ENCODE measurements around the gene FNDC10.
A peak's percentile ranks its signal among the peaks of the same experiment; 100 is the strongest.
"Not testable (repeated sequence)": the region's sequence is repeated elsewhere in the genome, so short reads cannot be mapped to it uniquely, and the experiment has no call there.

Gene FNDC10

DNA sequence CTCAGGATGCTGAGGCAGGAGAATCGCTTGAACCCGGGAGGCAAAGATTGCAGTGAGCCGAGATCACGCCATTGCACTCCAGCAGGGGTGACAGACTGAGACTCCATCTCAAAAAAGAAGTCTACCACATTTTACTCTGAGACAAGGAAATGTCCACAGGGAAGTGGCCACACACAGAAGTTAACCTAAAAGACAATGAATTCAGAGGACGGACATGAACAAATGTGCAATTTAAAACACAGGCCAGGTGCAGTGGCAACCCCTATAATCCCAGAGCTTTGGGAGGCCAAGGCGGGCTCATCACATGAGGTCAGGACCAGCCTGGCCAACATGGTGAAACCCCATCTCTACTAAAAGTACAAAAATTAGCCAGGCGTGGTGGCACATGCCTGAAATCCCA is 42.2 kb downstream of the FNDC10 start:
- H3K27ac ChIP-seq (ENCODE audit: low read depth, low read length); H3K27me3 ChIP-seq (ENCODE audit: control insufficient read depth in 5 of 5, insufficient read depth in 4 of 5, low read length in 5 of 5); H3K4me3 ChIP-seq (ENCODE audit: low read depth in 1 of 5, low read length in 5 of 5); H3K9ac ChIP-seq (ENCODE audit: low read length in 5 of 5); H3K9me3 ChIP-seq (ENCODE audit: control insufficient read depth in 5 of 5, low read length in 5 of 5): not testable (repeated sequence)
- Histone ChIP-seq H3K36me3 (ENCODE audit: control insufficient read depth in 5 of 5, insufficient read depth in 5 of 5, low read length in 5 of 5) (peaks cover 0 to 29% (median 22%) of the 10 kb centered on the region in 5 donors), H3K4me1 (ENCODE audit: control insufficient read depth in 5 of 5, insufficient read depth in 5 of 5, low read length in 5 of 5) (peaks cover 0 to 11% (median 7%) of the 10 kb centered on the region in 5 donors)

DNA sequence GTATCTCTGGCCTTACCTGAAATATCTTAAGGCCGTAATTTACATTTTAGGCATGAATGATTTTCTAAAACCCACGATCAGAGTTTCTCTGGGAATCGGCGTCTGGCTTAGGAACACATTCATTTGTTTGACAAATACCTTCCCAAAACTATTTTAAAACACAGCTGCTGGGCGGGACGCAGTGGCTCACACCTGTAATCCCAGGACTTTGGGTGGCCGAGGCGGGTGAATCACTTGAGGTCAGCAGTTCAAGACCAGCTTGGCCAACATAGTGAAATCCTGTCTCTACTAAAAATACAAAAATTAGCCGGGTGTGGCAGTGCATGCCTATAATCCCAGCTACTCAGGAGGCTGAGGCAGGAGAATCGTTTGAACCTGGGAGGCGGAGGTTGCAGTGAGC is 43.0 kb downstream of the FNDC10 start:
- H3K4me3 ChIP-seq (ENCODE audit: low read depth in 1 of 5, low read length in 5 of 5); H3K27ac ChIP-seq (ENCODE audit: low read depth, low read length); H3K27me3 ChIP-seq (ENCODE audit: control insufficient read depth in 5 of 5, insufficient read depth in 4 of 5, low read length in 5 of 5); H3K9ac ChIP-seq (ENCODE audit: low read length in 5 of 5); H3K9me3 ChIP-seq (ENCODE audit: control insufficient read depth in 5 of 5, low read length in 5 of 5): not testable (repeated sequence)
- Histone ChIP-seq H3K4me1 (ENCODE audit: control insufficient read depth in 5 of 5, insufficient read depth in 5 of 5, low read length in 5 of 5) (peaks cover 0 to 18% (median 14%) of the 10 kb centered on the region in 5 donors), H3K36me3 (ENCODE audit: control insufficient read depth in 5 of 5, insufficient read depth in 5 of 5, low read length in 5 of 5) (peaks cover 0 to 22% (median 15%) of the 10 kb centered on the region in 5 donors)

- no peak overlapping the region for H3K27ac ChIP-seq (ENCODE audit: low read depth, low read length)
- no peak overlapping the region for H3K9ac ChIP-seq (ENCODE audit: low read length in 5 of 5)
- H3K4me1 ChIP-seq (ENCODE audit: control insufficient read depth in 5 of 5, insufficient read depth in 5 of 5, low read length in 5 of 5), result peaks cover 0 to 22% (median 19%) of the 10 kb centered on the region in 5 donors
- no peaks in the 10 kb centered on the region for H3K9me3 ChIP-seq (ENCODE audit: control insufficient read depth in 5 of 5, low read length in 5 of 5)
- H3K4me3 ChIP-seq (ENCODE audit: low read depth in 1 of 5, low read length in 5 of 5), result no peak overlapping the region
- no peaks in the 10 kb centered on the region for H3K27me3 ChIP-seq (ENCODE audit: control insufficient read depth in 5 of 5, insufficient read depth in 4 of 5, low read length in 5 of 5)
- peaks cover 0 to 17% (median 10%) of the 10 kb centered on the region in 5 donors for H3K36me3 ChIP-seq (ENCODE audit: control insufficient read depth in 5 of 5, insufficient read depth in 5 of 5, low read length in 5 of 5)
Observed at GRCh38 chr1:1556505-1556904, 43.4 kb downstream of the FNDC10 start.

DNA sequence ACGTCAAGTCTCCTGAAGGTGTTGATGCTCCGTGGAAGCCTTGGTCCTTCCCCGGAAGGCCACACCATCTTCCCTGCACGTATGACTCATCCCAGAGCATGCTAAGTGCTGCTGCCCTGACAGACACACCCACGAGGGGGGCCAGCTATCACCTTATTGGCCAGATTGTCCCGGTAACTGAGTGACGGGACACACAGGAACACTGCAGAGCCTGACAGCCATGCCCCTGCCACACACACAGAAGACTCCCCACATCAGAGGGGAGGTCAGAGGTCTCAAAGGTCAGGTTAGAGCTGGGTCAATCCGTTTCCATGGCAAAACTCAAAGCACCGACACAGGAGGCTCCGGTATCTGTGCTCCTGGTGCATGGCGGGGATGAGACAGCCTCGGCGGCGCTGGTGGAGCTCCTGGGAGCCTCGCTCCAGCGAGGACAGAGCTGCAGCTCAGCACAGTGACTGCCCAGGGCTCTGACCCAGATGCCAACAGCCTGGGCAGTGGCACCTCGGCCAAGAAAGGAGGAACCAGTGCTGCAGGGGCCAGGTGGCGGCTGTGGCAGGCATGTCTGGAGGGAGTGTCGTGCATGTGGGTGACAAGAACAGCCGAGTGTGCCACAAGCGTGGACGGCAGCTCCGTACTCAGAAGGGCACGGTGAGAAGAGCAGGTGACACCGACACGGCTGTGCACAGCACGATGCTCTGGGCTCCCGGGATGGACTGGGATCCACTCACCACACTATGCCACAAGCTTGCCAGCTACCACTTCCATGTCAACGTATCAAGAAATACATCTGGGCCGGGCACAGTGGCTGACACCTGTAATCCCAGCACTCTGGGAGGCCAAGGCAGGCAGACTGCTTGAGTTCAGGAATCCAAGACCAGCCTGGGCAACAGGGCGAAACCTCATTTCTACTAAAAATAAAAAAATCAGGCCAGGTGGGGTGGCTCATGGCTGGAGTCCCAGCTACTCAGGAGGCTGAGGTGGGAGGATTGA is 44.7 kb downstream of the FNDC10 start:
- H3K27ac ChIP-seq (ENCODE audit: low read depth, low read length), result no peak overlapping the region

DNA sequence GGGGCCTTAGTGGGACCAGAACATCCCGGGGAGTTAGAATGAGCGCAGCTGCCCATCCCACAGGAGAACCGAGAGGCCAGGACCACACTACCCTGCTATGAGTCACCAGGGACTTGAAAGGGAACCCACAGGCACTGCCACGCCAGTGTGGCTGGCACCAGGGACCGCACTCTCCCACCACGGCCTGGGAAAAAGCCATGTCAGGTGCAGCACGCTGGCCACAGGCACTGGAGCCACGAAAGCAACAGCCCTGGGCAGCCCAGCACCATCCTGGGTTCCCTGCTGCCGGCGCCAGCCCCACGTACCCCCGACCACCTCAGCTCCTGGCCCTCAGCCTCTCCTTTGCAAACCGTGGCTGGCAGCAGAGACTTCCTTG is 45.4 kb downstream of the FNDC10 start:
- Histone ChIP-seq H3K4me1 (ENCODE audit: control insufficient read depth in 5 of 5, insufficient read depth in 5 of 5, low read length in 5 of 5) (peaks cover 0 to 37% (median 32%) of the 10 kb centered on the region in 5 donors), H3K4me3 (ENCODE audit: low read depth in 1 of 5, low read length in 5 of 5) (no peak overlapping the region), H3K9ac (ENCODE audit: low read length in 5 of 5) (peak overlapping the region in 1 of 5 donors; percentile 62), H3K27me3 (ENCODE audit: control insufficient read depth in 5 of 5, insufficient read depth in 4 of 5, low read length in 5 of 5) (no peaks in the 10 kb centered on the region), H3K36me3 (ENCODE audit: control insufficient read depth in 5 of 5, insufficient read depth in 5 of 5, low read length in 5 of 5) (peaks cover 0 to 5% (median 0%) of the 10 kb centered on the region in 5 donors), H3K9me3 (ENCODE audit: control insufficient read depth in 5 of 5, low read length in 5 of 5) (no peaks in the 10 kb centered on the region), H3K27ac (ENCODE audit: low read depth, low read length) (no peak overlapping the region)

More for the DNA sequence above, 44.7 kb downstream of the FNDC10 start:
- peaks cover 0 to 35% (median 32%) of the 10 kb centered on the region in 5 donors for H3K4me1 ChIP-seq (ENCODE audit: control insufficient read depth in 5 of 5, insufficient read depth in 5 of 5, low read length in 5 of 5)
- H3K36me3 ChIP-seq (ENCODE audit: control insufficient read depth in 5 of 5, insufficient read depth in 5 of 5, low read length in 5 of 5), result peaks cover 0 to 8% (median 2%) of the 10 kb centered on the region in 5 donors
- H3K4me3 ChIP-seq (ENCODE audit: low read depth in 1 of 5, low read length in 5 of 5), result no peak overlapping the region
- no peaks in the 10 kb centered on the region for H3K27me3 ChIP-seq (ENCODE audit: control insufficient read depth in 5 of 5, insufficient read depth in 4 of 5, low read length in 5 of 5)
- H3K9me3 ChIP-seq (ENCODE audit: control insufficient read depth in 5 of 5, low read length in 5 of 5), result no peaks in the 10 kb centered on the region
- H3K9ac ChIP-seq (ENCODE audit: low read length in 5 of 5), result peak overlapping the region in 2 of 5 donors; percentile 1 to 62

GRCh38 chr1:1553821-1554494 is 46.0 kb downstream of the FNDC10 start:
- no peaks in the 10 kb centered on the region for H3K27me3 ChIP-seq (ENCODE audit: control insufficient read depth in 5 of 5, insufficient read depth in 4 of 5, low read length in 5 of 5)
- H3K9ac ChIP-seq (ENCODE audit: low read length in 5 of 5), result peak overlapping the region in 1 of 5 donors; percentile 62
- no peaks in the 10 kb centered on the region for H3K9me3 ChIP-seq (ENCODE audit: control insufficient read depth in 5 of 5, low read length in 5 of 5)
- no peak overlapping the region for H3K4me3 ChIP-seq (ENCODE audit: low read depth in 1 of 5, low read length in 5 of 5)
- peaks cover 0 to 37% (median 32%) of the 10 kb centered on the region in 5 donors for H3K4me1 ChIP-seq (ENCODE audit: control insufficient read depth in 5 of 5, insufficient read depth in 5 of 5, low read length in 5 of 5)
- peaks cover 0 to 5% (median 0%) of the 10 kb centered on the region in 5 donors for H3K36me3 ChIP-seq (ENCODE audit: control insufficient read depth in 5 of 5, insufficient read depth in 5 of 5, low read length in 5 of 5)
- no peak overlapping the region for H3K27ac ChIP-seq (ENCODE audit: low read depth, low read length)

- H3K36me3 ChIP-seq (ENCODE audit: control insufficient read depth in 5 of 5, insufficient read depth in 5 of 5, low read length in 5 of 5), result peaks cover 0 to 8% (median 0%) of the 10 kb centered on the region in 5 donors
- H3K9me3 ChIP-seq (ENCODE audit: control insufficient read depth in 5 of 5, low read length in 5 of 5), result no peaks in the 10 kb centered on the region
- peak overlapping the region in 2 of 5 donors; percentile 14 to 56 for H3K9ac ChIP-seq (ENCODE audit: low read length in 5 of 5)
Observed at GRCh38 chr1:1552263-1552639, 47.7 kb downstream of the FNDC10 start.

GRCh38 chr1:1551524-1552262 is 48.2 kb downstream of the FNDC10 start:
- Histone ChIP-seq H3K36me3 (ENCODE audit: control insufficient read depth in 5 of 5, insufficient read depth in 5 of 5, low read length in 5 of 5) (peaks cover 0 to 8% (median 0%) of the 10 kb centered on the region in 5 donors), H3K9me3 (ENCODE audit: control insufficient read depth in 5 of 5, low read length in 5 of 5) (no peaks in the 10 kb centered on the region), H3K4me3 (ENCODE audit: low read depth in 1 of 5, low read length in 5 of 5) (no peak overlapping the region), H3K9ac (ENCODE audit: low read length in 5 of 5) (peak overlapping the region in 2 of 5 donors; percentile 11 to 56), H3K27me3 (ENCODE audit: control insufficient read depth in 5 of 5, insufficient read depth in 4 of 5, low read length in 5 of 5) (no peaks in the 10 kb centered on the region), H3K4me1 (ENCODE audit: control insufficient read depth in 5 of 5, insufficient read depth in 5 of 5, low read length in 5 of 5) (peaks cover 0 to 40% (median 32%) of the 10 kb centered on the region in 5 donors), H3K27ac (ENCODE audit: low read depth, low read length) (peak overlapping the region; percentile 23)

More at GRCh38 chr1:1552263-1552639, 47.7 kb downstream of the FNDC10 start:
- Histone ChIP-seq H3K27ac (ENCODE audit: low read depth, low read length) (no peak overlapping the region), H3K4me1 (ENCODE audit: control insufficient read depth in 5 of 5, insufficient read depth in 5 of 5, low read length in 5 of 5) (peaks cover 0 to 40% (median 32%) of the 10 kb centered on the region in 5 donors), H3K27me3 (ENCODE audit: control insufficient read depth in 5 of 5, insufficient read depth in 4 of 5, low read length in 5 of 5) (no peaks in the 10 kb centered on the region), H3K4me3 (ENCODE audit: low read depth in 1 of 5, low read length in 5 of 5) (no peak overlapping the region)

GRCh38 chr1:1550591-1551432 is 49.1 kb downstream of the FNDC10 start:
- peak overlapping the region in 1 of 5 donors; percentile 17 for H3K4me3 ChIP-seq (ENCODE audit: low read depth in 1 of 5, low read length in 5 of 5)
- peaks cover 0 to 8% (median 2%) of the 10 kb centered on the region in 5 donors for H3K36me3 ChIP-seq (ENCODE audit: control insufficient read depth in 5 of 5, insufficient read depth in 5 of 5, low read length in 5 of 5)
- peak overlapping the region in 3 of 5 donors; percentile 18 to 69 (median 53) for H3K9ac ChIP-seq (ENCODE audit: low read length in 5 of 5)
- H3K27me3 ChIP-seq (ENCODE audit: control insufficient read depth in 5 of 5, insufficient read depth in 4 of 5, low read length in 5 of 5), result no peaks in the 10 kb centered on the region
- H3K4me1 ChIP-seq (ENCODE audit: control insufficient read depth in 5 of 5, insufficient read depth in 5 of 5, low read length in 5 of 5), result peaks cover 0 to 40% (median 32%) of the 10 kb centered on the region in 5 donors
- no peaks in the 10 kb centered on the region for H3K9me3 ChIP-seq (ENCODE audit: control insufficient read depth in 5 of 5, low read length in 5 of 5)
- H3K27ac ChIP-seq (ENCODE audit: low read depth, low read length), result peak overlapping the region; percentile 23
